ENCODE measurements around the gene ITPR1. TPM values are rescaled to one million over a fixed set of nuclear protein-coding genes. Genes with fewer than 3 reads are reported as not detected.

The ITPR1 gene
- total RNA-seq, 2 donors from 2014 or later: 5.9 TPM

GRCh38 chr3:4763604-4764247 lies 270.6 kb downstream of the ITPR1 start:
- WGBS, 2 experiments (ENCODE audit: insufficient coverage in 1 of 2, insufficient read length in 1 of 2): 96 to 97% methylated on average over 16 to 21 of the region's 21 CpGs
- H3K9ac ChIP-seq (ENCODE audit: extremely low read depth, low read length, poor library complexity, severe bottlenecking): no peak overlapping the region
- H3K9me3 Mint-ChIP-seq: peaks cover 23% of the 10 kb centered on the region
- H3K36me3 ChIP-seq (ENCODE audit: control insufficient read depth, insufficient read depth, low read length): no peaks in the 10 kb centered on the region
- peaks cover 16% of the 10 kb centered on the region for H3K9me3 ChIP-seq (ENCODE audit: control insufficient read depth, low read length)
- no peak for TF ChIP-seq CTCF (conservative IDR thresholded peaks at IDR 0.05)
- no peak overlapping the region for H3K27ac ChIP-seq (ENCODE audit: low read depth, low read length)
- peaks cover under 1% of the 10 kb centered on the region for H3K4me1 ChIP-seq (ENCODE audit: control insufficient read depth, insufficient read depth, low read length)
- H3K27ac Mint-ChIP-seq: no peak overlapping the region
- no peaks in the 10 kb centered on the region for H3K4me1 Mint-ChIP-seq
- DNase-seq: no peak
- H3K4me3 Mint-ChIP-seq: no peak overlapping the region
- H3K27me3 Mint-ChIP-seq (ENCODE audit: insufficient read depth): peaks cover 4% of the 10 kb centered on the region
- H3K36me3 Mint-ChIP-seq (ENCODE audit: low read depth): no peaks in the 10 kb centered on the region
- H3K4me3 ChIP-seq (ENCODE audit: low read length): no peak overlapping the region
- H3K27me3 ChIP-seq (ENCODE audit: control insufficient read depth, insufficient read depth, low read length, poor library complexity, severe bottlenecking): no peaks in the 10 kb centered on the region

DNA sequence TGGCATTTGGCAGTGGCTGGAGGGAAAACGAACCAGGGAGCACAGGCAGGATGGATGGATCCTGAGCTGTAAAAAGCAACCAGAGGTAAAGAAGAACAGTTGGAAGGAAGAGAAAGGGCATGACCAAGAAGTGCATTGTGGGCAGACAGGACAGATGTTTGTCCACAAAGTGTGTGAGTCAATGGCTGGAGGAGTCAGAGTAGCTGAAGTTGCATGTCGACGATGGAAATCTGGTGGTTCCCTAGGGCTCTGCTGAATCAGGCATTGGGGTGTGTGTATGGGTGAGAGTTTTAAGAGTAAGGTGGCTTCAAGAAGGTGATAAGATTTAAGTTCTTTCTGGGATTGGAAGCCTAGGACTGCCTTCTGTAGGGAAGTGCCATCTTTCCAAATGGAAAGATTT lies 272.1 kb downstream of the ITPR1 start:
- DNase-seq: no peak

GRCh38 chr3:4766263-4766662 lies 273.1 kb downstream of the ITPR1 start:
- WGBS, 2 experiments (ENCODE audit: insufficient coverage in 1 of 2, insufficient read length in 1 of 2): 93 to 94% methylated on average over 4 of the region's 4 CpGs
- no peak overlapping the region for H3K9ac ChIP-seq (ENCODE audit: extremely low read depth, low read length, poor library complexity, severe bottlenecking)
- H3K4me1 ChIP-seq (ENCODE audit: control insufficient read depth, insufficient read depth, low read length): no peaks in the 10 kb centered on the region
- no peak overlapping the region for H3K27ac ChIP-seq (ENCODE audit: low read depth, low read length)
- peaks cover 10% of the 10 kb centered on the region for H3K9me3 ChIP-seq (ENCODE audit: control insufficient read depth, low read length)
- peaks cover 4% of the 10 kb centered on the region for H3K27me3 Mint-ChIP-seq (ENCODE audit: insufficient read depth)
- no peak overlapping the region for H3K27ac Mint-ChIP-seq
- H3K27me3 ChIP-seq (ENCODE audit: control insufficient read depth, insufficient read depth, low read length, poor library complexity, severe bottlenecking): no peaks in the 10 kb centered on the region
- peaks cover 23% of the 10 kb centered on the region for H3K9me3 Mint-ChIP-seq
- no peak for DNase-seq
- H3K36me3 ChIP-seq (ENCODE audit: control insufficient read depth, insufficient read depth, low read length): no peaks in the 10 kb centered on the region
- no peak for TF ChIP-seq CTCF (conservative IDR thresholded peaks at IDR 0.05)
- no peak overlapping the region for H3K4me3 ChIP-seq (ENCODE audit: low read length)
- no peak overlapping the region for H3K4me3 Mint-ChIP-seq
- H3K36me3 Mint-ChIP-seq (ENCODE audit: low read depth): no peaks in the 10 kb centered on the region
- H3K4me1 Mint-ChIP-seq: no peaks in the 10 kb centered on the region

More for the DNA sequence above, 272.1 kb downstream of the ITPR1 start:
- 91 to 95% methylated on average over 3 of the region's 3 CpGs for WGBS, 2 experiments (ENCODE audit: insufficient coverage in 1 of 2, insufficient read length in 1 of 2)
- peaks cover 23% of the 10 kb centered on the region for H3K9me3 Mint-ChIP-seq
- Histone ChIP-seq H3K36me3 (ENCODE audit: control insufficient read depth, insufficient read depth, low read length) (no peaks in the 10 kb centered on the region), H3K27me3 (ENCODE audit: control insufficient read depth, insufficient read depth, low read length, poor library complexity, severe bottlenecking) (no peaks in the 10 kb centered on the region), H3K4me1 (ENCODE audit: control insufficient read depth, insufficient read depth, low read length) (no peaks in the 10 kb centered on the region), H3K9ac (ENCODE audit: extremely low read depth, low read length, poor library complexity, severe bottlenecking) (no peak overlapping the region), H3K27ac (ENCODE audit: low read depth, low read length) (no peak overlapping the region), H3K9me3 (ENCODE audit: control insufficient read depth, low read length) (peaks cover 16% of the 10 kb centered on the region), H3K4me3 (ENCODE audit: low read length) (no peak overlapping the region)
- H3K4me1 Mint-ChIP-seq: no peaks in the 10 kb centered on the region
- peaks cover 4% of the 10 kb centered on the region for H3K27me3 Mint-ChIP-seq (ENCODE audit: insufficient read depth)
- no peak overlapping the region for H3K27ac Mint-ChIP-seq
- H3K36me3 Mint-ChIP-seq (ENCODE audit: low read depth): no peaks in the 10 kb centered on the region
- no peak for TF ChIP-seq CTCF (conservative IDR thresholded peaks at IDR 0.05)
- H3K4me3 Mint-ChIP-seq: no peak overlapping the region
